ENCODE measurements around the gene MAGEA1.
"Not testable (repeated sequence)": the region's sequence is repeated elsewhere in the genome, so short reads cannot be mapped to it uniquely, and the experiment has no call there.

MAGEA1 gene

GRCh38 chrX:153179131-153179530 lies at the start of gene MAGEA1:
Gene MAGEA1, plus strand, starts transcription at chrX:153179284. Its CDS starts 3,106 bp downstream, at chrX:153182390.
- no peaks in the 10 kb centered on the region for H3K79me2 ChIP-seq (ENCODE audit: insufficient read depth, low read length)
- H3K36me3 ChIP-seq (ENCODE audit: insufficient read depth, low read length), result no peaks in the 10 kb centered on the region
- H3K4me1 ChIP-seq (ENCODE audit: insufficient read depth, low read length, severe bottlenecking), result no peaks in the 10 kb centered on the region
- H3K27ac ChIP-seq (ENCODE audit: low read depth, low read length, poor library complexity, severe bottlenecking), result no peak within 1 kb of the TSS
- no peaks in the 10 kb centered on the region for H4K20me1 ChIP-seq (ENCODE audit: insufficient read depth, low read length)
- no peaks in the 10 kb centered on the region for H3F3A ChIP-seq (ENCODE audit: insufficient read depth, low read length)
- H3K9ac ChIP-seq (ENCODE audit: low read length), result no peak within 1 kb of the TSS
- TF ChIP-seq CTCF (IDR thresholded peaks at IDR 0.05; ENCODE audit: low read length) (no peak), EZH2 (IDR thresholded peaks at IDR 0.05; ENCODE audit: borderline replicate concordance, low read length) (no peak)
- H3K27me3 ChIP-seq (ENCODE audit: insufficient read depth, low read length), result no peaks in the 10 kb centered on the region
- no peaks in the 10 kb centered on the region for H3K9me2 ChIP-seq (ENCODE audit: low read depth, low read length)
- H2AFZ ChIP-seq (ENCODE audit: low read length), result no peak within 1 kb of the TSS
- no peak within 1 kb of the TSS for H3K4me3 ChIP-seq (ENCODE audit: low read depth, low read length, poor library complexity, severe bottlenecking)
- H3K9me3 ChIP-seq (ENCODE audit: low read length), result no peaks in the 10 kb centered on the region
- H3K4me2 ChIP-seq (ENCODE audit: low read length), result no peak within 1 kb of the TSS

- H3K4me3 ChIP-seq (ENCODE audit: low read depth, low read length, poor library complexity, severe bottlenecking); H2AFZ ChIP-seq (ENCODE audit: low read length); H3K36me3 ChIP-seq (ENCODE audit: insufficient read depth, low read length); H3K9ac ChIP-seq (ENCODE audit: low read length); H3K9me2 ChIP-seq (ENCODE audit: low read depth, low read length); H3K27me3 ChIP-seq (ENCODE audit: insufficient read depth, low read length); H3K27ac ChIP-seq (ENCODE audit: low read depth, low read length, poor library complexity, severe bottlenecking); H3K79me2 ChIP-seq (ENCODE audit: insufficient read depth, low read length); H3K4me1 ChIP-seq (ENCODE audit: insufficient read depth, low read length, severe bottlenecking); H3F3A ChIP-seq (ENCODE audit: insufficient read depth, low read length); H4K20me1 ChIP-seq (ENCODE audit: insufficient read depth, low read length); H3K4me2 ChIP-seq (ENCODE audit: low read length); H3K9me3 ChIP-seq (ENCODE audit: low read length): not testable (repeated sequence)
These were observed 46.2 kb upstream of the MAGEA1 start for GRCh38 chrX:153132924-153133323.

- H3F3A ChIP-seq (ENCODE audit: insufficient read depth, low read length); H3K27ac ChIP-seq (ENCODE audit: low read depth, low read length, poor library complexity, severe bottlenecking); H3K9me3 ChIP-seq (ENCODE audit: low read length); H3K9me2 ChIP-seq (ENCODE audit: low read depth, low read length); H3K36me3 ChIP-seq (ENCODE audit: insufficient read depth, low read length); H3K27me3 ChIP-seq (ENCODE audit: insufficient read depth, low read length); H3K9ac ChIP-seq (ENCODE audit: low read length); H3K4me1 ChIP-seq (ENCODE audit: insufficient read depth, low read length, severe bottlenecking); H3K79me2 ChIP-seq (ENCODE audit: insufficient read depth, low read length); H4K20me1 ChIP-seq (ENCODE audit: insufficient read depth, low read length); H3K4me2 ChIP-seq (ENCODE audit: low read length); H3K4me3 ChIP-seq (ENCODE audit: low read depth, low read length, poor library complexity, severe bottlenecking); H2AFZ ChIP-seq (ENCODE audit: low read length): not testable (repeated sequence)
These were observed 40.0 kb upstream of the MAGEA1 start for GRCh38 chrX:153139074-153139473.

- not testable (repeated sequence) for H3K79me2 ChIP-seq (ENCODE audit: insufficient read depth, low read length); H3K9me3 ChIP-seq (ENCODE audit: low read length); H3K9ac ChIP-seq (ENCODE audit: low read length); H3K4me2 ChIP-seq (ENCODE audit: low read length); H2AFZ ChIP-seq (ENCODE audit: low read length); H3K9me2 ChIP-seq (ENCODE audit: low read depth, low read length); H3K4me3 ChIP-seq (ENCODE audit: low read depth, low read length, poor library complexity, severe bottlenecking); H3K4me1 ChIP-seq (ENCODE audit: insufficient read depth, low read length, severe bottlenecking); H3F3A ChIP-seq (ENCODE audit: insufficient read depth, low read length); H3K27me3 ChIP-seq (ENCODE audit: insufficient read depth, low read length); H3K36me3 ChIP-seq (ENCODE audit: insufficient read depth, low read length); H4K20me1 ChIP-seq (ENCODE audit: insufficient read depth, low read length); H3K27ac ChIP-seq (ENCODE audit: low read depth, low read length, poor library complexity, severe bottlenecking)
These were observed 32.8 kb upstream of the MAGEA1 start for GRCh38 chrX:153146288-153146687.

GRCh38 chrX:153153516-153153915 lies 25.6 kb upstream of the MAGEA1 start:
- Histone ChIP-seq H3K27me3 (ENCODE audit: insufficient read depth, low read length) (no peaks in the 10 kb centered on the region), H3K4me1 (ENCODE audit: insufficient read depth, low read length, severe bottlenecking) (no peaks in the 10 kb centered on the region), H4K20me1 (ENCODE audit: insufficient read depth, low read length) (no peaks in the 10 kb centered on the region), H3K36me3 (ENCODE audit: insufficient read depth, low read length) (no peaks in the 10 kb centered on the region), H3K9ac (ENCODE audit: low read length) (no peak overlapping the region), H3K27ac (ENCODE audit: low read depth, low read length, poor library complexity, severe bottlenecking) (no peak overlapping the region), H3K9me3 (ENCODE audit: low read length) (no peaks in the 10 kb centered on the region), H3K4me2 (ENCODE audit: low read length) (no peak overlapping the region), H2AFZ (ENCODE audit: low read length) (no peak overlapping the region), H3F3A (ENCODE audit: insufficient read depth, low read length) (no peaks in the 10 kb centered on the region), H3K4me3 (ENCODE audit: low read depth, low read length, poor library complexity, severe bottlenecking) (no peak overlapping the region), H3K79me2 (ENCODE audit: insufficient read depth, low read length) (no peaks in the 10 kb centered on the region), H3K9me2 (ENCODE audit: low read depth, low read length) (no peaks in the 10 kb centered on the region)
- no peak for TF ChIP-seq EZH2 (IDR thresholded peaks at IDR 0.05; ENCODE audit: borderline replicate concordance, low read length)
- TF ChIP-seq CTCF (IDR thresholded peaks at IDR 0.05; ENCODE audit: low read length), result no peak

All from OCI-LY1 (cell line).